Globus pallidus (tissue), 1 donor: ENCODE measurements around the gene SOCS2.

Experiments
- DNase-seq: peaks from one replicate; pipeline ENCODE4 v3.0.0-alpha.2; 2015; ENCODE audit warnings: low spot score

The SOCS2 gene

GRCh38 chr12:93567174-93567573 is 5.3 kb upstream of the SOCS2 start:
- DNase-seq = no peak

- DNase-seq = no peak
Observed at GRCh38 chr12:93568091-93568490, 4.4 kb upstream of the SOCS2 start.

DNA sequence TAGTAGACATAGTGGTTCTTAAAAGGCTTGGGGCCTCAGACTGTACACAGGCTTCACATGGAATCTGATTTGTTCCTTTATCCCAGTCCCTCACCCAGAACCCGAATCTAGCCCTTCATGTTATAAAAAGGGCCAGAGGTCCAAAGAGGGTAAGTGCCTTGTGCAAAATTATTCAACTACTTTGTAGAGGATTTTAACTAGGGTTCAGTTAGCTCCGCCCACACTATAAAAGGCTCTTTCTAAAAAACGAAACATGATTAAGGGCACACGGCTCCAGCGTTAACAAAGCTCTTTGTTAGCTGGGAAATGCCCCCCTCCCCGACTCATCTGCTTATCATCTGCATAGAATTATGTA is 3.2 kb upstream of the SOCS2 start:
- DNase-seq = no peak

- DNase-seq = peak; percentile 76
Observed at GRCh38 chr12:93569656-93570551, 2.6 kb upstream of the SOCS2 start.

GRCh38 chr12:93570552-93571364 is 1.7 kb upstream of the SOCS2 start:
- DNase-seq = peak; percentile 81

DNA sequence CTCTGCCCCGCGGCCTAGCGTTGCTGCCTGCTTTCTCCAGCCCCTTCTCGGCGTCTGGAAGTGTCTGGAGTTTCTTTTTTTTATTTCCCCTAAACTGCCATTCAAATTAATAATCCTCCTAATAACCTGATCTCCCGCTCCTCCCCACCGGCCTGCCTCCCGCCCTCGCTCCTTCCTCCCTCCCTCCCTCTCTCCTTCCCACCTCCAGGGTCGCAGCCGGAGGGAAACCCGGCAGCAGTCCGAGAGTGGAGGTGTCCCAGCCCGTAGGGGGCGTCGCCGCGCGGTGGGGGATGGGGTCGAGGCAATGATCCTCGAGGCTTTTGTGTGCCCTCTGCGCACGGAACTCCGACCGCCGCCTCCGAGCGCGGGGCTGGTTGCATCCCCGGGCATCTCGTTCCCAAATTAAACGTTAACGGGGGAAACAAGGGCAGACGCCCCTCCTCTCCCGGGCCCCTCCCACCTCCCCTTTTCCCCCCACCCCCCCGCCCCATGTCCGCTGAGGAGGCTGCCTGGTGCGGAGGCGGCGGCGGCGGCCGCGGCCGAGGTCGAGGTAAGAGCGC is 1.0 kb upstream of the SOCS2 start:
- DNase-seq = no peak

DNA sequence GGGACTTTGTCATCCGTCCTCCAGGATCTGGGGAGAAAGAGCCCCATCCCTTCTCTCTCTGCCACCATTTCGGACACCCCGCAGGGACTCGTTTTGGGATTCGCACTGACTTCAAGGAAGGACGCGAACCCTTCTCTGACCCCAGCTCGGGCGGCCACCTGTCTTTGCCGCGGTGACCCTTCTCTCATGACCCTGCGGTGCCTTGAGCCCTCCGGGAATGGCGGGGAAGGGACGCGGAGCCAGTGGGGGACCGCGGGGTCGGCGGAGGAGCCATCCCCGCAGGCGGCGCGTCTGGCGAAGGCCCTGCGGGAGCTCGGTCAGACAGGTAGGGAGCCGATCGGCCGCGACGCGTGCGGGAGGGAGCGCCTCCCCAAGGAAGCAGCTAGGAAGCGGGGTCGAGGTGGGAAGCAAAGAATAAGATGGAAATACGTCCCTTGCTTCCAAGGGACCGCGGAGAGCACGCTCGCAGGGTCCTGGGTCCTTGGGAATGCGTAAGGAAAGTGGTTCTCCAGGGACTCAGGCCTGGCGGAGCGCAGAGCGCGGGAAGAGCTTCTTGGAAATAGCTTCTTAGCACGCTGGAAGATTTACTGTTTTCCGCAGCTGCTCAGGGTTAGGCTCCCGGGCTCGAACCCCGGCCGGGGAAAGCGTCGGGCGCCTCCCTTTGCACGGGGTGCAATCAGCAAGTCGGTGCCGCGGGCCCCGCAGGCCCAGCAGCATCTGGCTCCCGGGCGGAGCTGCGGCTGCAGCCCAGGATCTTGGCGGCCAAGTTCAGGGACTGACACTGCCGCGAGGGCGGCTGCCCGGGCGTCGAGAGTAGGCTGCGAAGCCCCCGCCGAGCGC is 457 bp downstream of the SOCS2 start:
- no peak for DNase-seq

DNA sequence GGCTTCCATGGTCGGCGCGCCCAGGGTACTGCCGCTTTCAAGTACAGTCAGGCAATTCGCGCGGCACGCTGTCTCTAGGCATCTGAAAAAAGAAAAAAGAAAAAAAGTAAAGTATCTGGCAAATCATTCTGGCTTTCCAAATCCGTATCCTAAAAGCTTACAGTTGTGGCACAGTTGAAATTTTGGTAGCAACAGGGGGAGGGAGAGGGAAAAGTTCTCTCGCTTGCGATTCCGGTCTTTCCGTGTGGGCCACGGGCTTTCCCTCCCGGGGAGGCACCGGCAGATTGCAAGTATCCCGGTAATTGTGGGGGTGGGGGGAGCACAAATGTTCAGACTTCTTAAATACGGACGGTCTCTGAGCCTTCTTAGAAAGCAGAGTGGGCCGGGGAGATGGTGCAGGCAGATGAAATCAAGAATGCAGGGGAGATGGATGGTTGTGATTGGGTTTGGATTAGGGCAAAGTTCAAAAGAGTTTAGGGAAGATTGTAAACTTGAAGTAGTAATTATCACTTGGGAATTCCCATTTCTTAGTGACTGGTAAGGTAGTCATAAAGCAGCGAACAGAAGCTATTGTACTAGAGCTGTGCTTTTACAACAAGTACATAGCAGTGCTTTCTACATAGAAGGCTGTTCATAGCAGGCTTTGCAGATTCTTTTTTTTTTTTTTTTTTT is 1.2 kb downstream of the SOCS2 start:
- DNase-seq = no peak

GRCh38 chr12:93577222-93577621 is 4.7 kb downstream of the SOCS2 start:
- DNase-seq = no peak

- no peak for DNase-seq
Observed at GRCh38 chr12:93578221-93578620, 5.7 kb downstream of the SOCS2 start.

DNA sequence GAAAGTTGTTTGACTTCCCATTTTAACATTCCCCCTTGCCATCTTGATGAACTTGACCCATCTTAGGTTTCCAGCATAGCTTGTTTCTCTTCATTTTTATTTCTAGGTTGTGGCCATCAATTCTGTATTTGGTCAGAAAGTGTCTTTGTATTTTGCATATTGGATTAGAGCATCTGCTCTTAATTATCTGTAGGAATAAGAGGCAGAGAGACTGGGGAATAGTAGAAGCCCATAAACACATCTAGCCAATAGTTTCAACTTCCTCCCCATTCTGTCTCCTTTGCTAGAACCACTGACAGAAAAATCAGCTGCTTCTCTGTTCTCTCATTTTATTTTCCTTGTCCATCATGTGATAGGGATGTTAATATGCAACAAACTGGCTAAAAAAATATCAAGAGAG is 8.2 kb downstream of the SOCS2 start:
- no peak for DNase-seq

DNA sequence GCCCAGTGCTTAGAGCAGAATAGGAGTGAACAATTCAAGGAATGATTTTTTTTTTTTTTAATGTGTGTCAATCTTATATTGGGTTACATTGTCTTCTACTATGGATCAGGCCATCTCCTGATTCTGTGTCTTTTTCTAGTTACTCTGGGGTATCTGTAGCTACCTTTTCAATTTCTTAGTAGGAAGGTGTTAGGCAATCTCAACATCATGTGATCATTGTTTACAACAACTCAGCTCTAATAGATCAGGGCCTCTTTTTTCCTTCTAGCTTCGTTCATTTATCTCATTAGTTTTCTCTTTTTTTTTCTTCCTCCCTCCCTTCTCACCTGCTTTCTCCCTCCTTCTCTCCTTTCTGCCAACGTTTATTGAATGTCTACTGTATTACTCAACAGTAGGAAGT is 8.9 kb downstream of the SOCS2 start:
- no peak for DNase-seq

- DNase-seq = no peak
Observed at GRCh38 chr12:93582351-93582750, 9.9 kb downstream of the SOCS2 start.

DNA sequence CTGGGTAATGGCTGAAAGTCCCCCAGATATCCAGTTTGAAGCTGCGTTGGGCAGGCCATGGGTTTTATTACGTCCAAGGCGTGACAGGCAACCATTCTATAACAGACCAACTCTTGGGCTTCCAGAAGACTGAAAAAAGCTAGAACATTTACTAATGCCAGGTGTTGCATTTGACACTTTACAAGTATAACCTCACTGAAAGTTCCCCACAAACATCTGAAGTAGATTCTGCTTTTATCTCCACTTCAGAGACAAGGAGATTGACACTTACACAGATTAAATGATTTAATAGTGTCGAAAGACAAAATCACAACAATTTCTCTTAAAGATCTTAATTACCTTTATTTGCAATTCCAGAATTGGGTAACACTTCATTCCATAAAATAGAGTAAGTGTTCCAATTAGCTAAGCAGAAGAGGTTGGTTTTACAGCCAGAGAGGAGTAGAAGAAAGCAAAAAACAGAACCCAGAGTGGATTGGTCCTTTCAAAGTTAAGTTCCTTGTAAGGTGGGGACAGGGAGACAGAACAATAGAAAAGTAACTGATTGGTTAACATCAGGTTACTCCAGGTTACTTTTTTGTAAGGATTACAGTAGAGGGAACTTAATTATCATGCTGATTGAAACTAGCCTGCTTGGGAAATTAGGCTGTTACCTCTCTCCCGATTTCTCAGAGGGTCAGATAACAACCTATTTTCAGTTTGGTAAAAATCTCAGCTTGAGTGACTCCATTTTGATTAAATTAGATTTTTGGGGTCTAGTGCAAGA is 11.3 kb downstream of the SOCS2 start:
- DNase-seq = no peak

DNA sequence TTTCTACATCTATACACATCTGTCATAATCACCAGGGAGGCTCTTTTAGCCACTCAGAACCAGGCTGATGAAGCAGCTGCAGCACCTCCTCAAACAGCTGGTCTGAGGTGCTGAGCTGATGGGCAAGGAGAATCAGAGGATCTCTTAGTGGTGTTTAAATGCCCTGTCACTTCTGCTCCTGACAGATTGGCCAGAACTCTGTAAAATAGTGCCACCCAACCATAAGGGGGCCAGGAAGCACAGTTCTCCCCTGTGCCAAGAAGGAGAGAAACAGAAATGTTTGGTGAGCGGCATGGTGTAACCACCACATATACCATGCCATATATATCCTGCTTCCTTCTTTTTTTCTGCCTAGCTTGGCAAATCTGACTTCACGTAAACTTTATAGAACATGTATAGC is 12.8 kb downstream of the SOCS2 start:
- DNase-seq = no peak

- no peak for DNase-seq
Observed at GRCh38 chr12:93587611-93588010, 15.1 kb downstream of the SOCS2 start.

DNA sequence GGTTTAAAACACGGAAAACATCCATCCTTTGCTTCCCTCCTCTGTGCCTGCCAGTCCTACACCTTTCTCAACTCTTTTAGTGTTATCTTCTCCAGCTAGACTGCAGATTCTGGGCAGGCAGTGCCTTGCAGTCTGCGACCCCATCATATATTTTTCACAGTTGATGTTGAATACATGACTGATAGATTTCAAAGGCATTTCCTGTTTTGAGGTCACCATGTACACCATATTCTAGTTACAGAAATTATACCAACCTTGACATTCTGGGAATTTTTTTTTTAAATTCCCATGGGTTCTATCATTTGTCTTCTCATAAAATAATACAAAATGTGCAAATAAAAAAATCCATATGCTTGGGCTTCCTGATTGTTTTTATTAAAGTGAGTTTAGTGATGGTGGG is 16.6 kb downstream of the SOCS2 start:
- DNase-seq = no peak

DNA sequence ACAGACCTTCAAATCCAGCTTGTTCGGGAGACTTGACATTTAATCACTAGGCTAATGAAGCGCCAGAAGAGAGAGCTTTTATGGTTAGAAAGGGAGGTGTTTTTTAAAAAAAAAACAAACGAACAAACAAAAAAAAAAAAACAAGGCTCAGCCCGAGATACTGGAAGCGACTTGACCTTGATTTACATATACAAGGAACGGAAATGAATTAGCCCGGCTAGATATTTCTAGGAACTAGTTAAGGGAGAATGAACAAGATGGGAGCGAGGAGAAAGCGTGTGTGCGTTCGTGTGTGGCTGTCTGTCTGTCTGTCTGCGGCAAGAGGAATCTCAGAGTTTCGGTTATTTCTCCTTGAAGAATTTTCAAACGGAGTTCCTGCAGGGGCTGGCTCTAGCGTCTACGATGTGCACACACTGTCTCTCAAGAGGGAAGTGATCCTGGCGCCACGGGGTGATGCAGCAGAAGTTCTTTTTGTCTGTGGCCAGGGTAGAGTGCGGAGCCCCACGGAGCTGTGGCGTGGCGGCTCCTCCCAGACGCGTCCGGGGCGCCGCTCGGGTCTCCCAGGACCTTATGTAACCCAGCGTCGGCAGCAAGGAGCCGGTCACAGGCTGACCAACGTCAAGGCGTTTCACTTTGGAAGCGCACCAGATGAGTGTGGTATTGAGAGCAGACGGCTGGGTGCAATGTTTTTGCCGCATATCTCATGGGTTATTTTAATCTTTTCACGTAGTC is 18.8 kb downstream of the SOCS2 start:
- DNase-seq = peak; percentile 67

GRCh38 chr12:93592641-93593406 is 20.3 kb downstream of the SOCS2 start:
- no peak for DNase-seq
